ENCODE data around the gene ATL2.
A peak's percentile ranks its signal among the peaks of the same experiment; 100 is the strongest.
"Not testable (repeated sequence)": the region's sequence is repeated elsewhere in the genome, so short reads cannot be mapped to it uniquely, and the experiment has no call there.

The ATL2 gene

GRCh38 chr2:38377050-38377828, at the start of gene ATL2:
Gene ATL2, minus strand, starts transcription at chr2:38377273. Its CDS starts 13 bp downstream, at chr2:38377260.
- peak; percentile 56 to 96 (median 90) for DNase-seq

DNA sequence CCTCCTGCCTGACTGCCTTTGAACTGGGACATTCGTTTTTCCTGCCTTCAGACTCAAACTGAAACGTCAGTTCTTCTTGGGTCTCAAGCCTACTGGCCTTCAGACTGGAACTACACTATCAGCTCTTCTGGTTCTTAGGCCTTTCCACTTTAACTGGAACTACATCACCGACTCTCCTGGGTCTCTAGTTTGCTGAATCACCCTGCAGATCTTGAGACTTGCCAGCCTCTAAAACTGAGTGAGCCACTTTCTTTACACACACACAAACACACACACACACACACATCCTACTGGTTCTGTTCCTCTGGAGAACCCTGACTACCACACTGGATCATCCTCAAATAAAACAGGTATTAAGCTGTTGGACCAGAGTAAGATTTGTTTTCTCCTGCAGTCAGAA, 46.7 kb upstream of the ATL2 start:
- no peak for DNase-seq

DNA sequence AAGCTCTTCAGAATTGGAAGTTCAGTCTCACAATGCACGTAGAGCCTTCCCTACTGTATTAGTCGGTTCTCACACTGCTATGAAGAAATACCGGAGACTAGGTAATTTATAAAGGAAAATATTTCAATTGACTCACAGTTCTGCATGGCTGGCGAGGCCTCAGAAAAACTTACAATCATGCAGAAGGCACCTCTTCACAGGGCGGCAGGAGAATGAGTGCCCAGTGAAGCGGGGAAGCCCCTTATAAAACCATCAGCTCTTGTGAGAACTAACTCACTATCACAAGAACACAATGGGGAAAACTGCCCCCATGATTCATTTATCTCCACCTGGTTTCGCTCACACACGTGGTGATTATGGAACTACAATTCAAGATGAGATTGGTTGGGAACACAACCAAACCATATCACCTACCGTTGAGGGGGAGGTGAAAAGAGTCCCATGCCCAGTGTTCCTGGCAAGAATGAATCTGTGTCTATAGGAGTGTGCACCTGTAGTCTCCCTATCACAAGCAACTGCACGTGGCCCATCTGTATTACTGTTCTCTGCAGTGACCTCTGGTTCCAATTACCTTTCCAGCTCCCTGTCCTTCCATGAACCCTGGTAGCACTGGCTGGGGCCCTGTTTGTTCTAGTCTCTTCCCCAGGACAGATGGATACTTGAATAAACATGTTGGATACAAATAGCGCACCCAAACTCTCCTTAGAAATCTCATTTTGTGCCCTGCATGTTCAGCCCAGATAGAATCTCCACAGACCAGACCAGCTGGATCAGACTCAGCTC, 44.4 kb upstream of the ATL2 start:
- DNase-seq = no peak

DNA sequence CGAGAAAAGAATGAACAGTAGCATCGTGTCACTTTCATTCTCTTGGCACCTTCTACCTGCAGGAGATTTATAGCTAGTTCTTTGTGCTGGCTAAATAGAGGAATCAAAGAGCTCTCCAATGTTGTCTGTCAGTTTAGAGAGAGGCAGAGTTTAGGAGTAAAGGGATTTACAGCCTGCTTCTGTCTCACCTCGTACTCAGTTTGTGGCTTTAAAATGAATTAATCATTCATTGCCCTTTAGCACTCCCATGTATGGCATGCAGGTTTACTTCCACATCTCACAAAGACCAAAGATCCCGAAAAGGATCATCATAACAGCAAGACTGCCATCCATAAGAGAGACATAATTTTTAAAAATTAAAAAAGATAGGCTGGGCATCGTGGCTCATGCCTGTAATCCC, 42.4 kb upstream of the ATL2 start:
- no peak for DNase-seq

GRCh38 chr2:38418735-38419134, 41.7 kb upstream of the ATL2 start:
- DNase-seq = no peak

- DNase-seq = no peak
Measured at GRCh38 chr2:38417745-38418689, 40.9 kb upstream of the ATL2 start.

DNA sequence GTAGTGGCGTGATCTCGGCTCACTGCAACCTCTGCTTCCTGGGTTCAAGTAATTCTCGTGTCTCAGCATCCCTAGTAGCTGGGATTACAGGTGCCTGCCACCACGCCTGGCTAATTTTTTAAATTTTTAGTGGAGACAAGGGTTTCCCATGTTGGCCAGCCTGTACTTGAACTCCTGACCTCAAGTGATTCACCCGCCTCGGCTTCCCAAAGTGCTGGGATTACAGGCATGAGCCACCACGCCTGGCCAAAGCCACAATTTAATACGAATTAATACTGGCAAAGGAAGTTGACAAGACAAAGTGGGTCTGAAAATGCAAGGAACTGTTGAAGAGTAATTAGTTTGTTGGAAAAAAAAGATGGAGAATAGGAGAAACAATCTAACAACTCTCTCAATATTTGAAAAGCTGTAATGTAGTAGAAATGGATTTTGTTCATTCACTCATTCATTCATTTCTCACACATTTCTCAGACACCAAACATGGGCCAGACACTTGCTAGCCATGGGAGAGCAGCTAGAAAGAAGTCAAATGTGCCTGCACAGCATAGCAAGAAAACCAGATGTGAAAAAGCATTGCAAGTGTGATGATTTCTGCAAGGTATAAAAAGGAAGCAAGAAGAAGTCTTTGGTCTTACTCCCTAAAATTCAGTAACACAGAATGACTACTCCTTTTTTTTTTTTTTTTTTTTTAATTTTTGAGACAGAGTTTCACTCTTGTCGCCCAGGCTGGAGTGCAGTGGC, 39.4 kb upstream of the ATL2 start:
- no peak for DNase-seq

DNA sequence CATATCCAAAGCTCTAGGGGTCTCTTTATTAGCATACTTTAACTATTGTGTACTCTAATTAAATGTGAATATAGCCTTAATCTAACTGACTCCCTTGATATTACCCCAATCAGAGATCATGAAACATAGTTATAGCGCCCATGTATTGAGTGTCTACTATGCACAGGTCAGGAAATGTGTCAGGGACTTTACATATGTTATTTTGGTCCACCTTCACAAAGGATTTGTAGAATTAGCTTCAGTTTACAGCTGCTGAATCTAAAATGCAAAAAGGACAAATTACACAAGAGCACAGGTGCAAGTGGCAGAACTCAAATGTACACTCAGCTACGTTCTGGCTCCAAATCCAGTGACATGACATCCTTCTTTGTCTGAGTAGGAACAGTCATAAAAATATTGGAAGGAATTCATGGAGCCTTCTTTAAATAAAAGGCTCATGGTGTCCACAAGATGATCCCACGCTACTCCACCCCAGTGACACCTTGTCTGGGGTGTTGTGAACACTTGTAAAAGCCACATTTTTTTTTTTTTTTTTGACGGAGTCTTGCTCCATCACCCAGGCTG, 38.7 kb upstream of the ATL2 start:
- DNase-seq = no peak

DNA sequence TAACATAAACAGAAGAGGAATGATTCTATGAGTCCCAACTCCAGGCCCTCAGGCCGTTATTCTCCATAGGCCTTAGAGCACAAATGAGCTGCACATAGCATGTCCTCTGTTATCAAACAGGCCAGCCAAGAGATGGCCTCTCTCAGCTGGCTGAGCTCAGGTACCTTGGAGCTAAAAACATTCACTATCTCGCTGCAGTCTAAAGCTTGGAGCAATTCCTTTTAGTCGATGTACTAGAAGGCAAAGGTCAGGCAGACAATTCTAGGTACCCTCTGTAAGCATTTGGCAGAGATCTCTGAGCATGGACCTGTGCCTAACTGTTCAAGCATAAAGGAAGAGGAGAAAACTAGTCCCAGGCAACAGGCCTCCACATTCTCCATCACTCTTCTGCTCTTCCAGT, 38.0 kb upstream of the ATL2 start:
- no peak for DNase-seq

DNA sequence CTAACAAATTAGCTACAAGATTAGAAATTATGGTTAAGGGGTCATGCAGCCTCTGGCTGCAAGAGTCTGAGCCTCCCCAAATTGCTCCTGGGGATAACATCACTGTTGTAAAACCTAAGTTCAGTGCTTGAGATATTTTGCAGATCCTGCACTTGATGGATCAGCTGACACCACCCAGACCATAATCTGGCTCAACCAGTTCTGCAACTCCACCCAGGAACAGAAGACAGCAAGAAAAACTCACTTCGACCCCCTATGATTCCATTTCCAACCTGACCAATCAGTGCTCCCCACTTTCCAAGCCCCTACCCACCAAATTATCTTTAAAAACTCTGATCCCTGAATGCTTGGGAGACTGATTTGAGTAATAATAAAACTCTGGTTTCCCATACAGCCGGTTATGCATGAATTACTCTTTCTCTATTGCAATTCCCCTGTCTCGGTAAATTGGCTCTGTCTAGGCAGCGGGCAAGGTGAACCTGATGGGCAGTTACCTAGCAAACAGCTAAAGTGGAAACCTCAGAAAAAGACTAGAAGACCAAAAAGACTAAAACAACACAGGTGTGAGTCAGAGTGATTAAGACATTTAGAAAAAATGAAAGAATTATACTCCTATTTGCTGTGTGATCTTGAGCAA, 35.3 kb upstream of the ATL2 start:
- DNase-seq = not testable (repeated sequence)

GRCh38 chr2:38409156-38410102, 32.4 kb upstream of the ATL2 start:
- peak in 14 of 51 donors; percentile 1 to 55 (median 8) for DNase-seq

DNA sequence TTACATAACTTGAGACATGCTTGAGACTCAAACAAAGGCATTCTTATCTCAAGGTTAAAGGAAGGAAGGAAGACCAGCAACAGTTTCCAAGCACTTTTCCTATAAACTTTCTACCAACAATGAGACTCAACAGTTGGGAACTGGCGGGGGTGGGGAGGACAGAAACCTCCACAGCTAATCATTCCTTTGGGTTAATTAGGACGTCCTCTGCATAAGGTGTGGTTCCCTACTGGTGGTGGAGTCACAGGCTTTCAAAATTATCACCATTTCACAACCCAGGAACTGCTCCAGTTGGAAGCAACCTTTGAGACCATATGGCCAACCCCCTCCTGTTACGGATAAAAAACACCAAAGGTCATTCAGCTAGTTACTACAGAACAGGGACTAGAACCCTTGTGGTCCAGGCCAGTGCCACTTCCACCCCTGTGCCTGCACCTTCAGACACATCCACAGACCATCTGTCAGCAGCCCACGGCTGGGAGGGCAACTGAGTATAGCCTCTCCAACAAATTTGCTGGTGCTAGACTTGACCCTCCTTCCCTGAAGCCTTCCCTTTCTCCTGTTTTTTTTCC, 30.1 kb upstream of the ATL2 start:
- no peak for DNase-seq

DNA sequence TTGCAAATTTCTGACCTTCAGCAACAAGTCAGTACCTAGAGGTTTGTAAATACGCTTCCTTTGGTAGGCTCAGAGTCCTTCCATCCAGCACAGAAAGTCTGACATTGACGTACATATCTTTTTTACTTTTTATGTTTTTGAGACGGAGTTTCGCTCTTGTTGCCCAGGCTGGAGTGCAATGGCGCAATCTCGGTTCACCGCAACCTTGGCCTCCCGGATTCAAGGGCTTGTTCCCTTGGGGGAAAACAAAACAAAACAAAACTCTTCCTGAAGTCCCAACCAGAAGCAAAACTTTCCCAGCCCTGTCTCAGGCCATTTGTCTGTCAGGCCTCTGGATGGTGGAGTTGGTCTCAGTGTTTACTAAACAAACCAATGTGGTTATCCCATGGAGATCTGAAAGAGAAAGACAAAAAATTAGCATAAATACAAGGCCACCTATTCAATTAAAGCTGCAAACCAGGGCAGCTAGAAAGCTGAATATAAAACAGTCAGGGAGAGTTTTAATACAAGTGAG, 29.6 kb upstream of the ATL2 start:
- DNase-seq = peak in 10 of 51 donors; percentile 1 to 17 (median 8)

- no peak for DNase-seq
Measured at GRCh38 chr2:38405917-38406596, 29.0 kb upstream of the ATL2 start.

DNA sequence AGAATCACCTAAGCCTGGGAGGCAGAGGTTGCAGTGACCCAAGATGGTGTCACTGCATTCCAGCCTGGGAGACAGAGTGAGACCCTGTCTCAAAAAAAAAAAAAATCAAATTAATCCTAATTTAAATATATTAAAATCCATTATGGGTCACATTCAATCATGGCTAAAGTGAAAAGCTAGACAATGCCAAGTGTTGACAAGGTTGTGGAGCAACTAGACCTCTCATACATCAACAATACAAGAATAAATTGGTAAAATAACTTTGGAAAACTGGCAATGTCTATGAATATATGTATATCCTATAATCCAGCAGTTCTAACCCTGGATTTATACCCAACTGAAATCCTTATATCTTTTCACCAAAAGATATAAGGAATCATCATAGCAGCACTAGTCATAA, 23.4 kb upstream of the ATL2 start:
- DNase-seq = no peak

- no peak for DNase-seq
Measured at GRCh38 chr2:38398739-38399138, 21.7 kb upstream of the ATL2 start.

GRCh38 chr2:38394903-38395341, 17.8 kb upstream of the ATL2 start:
- DNase-seq = no peak

DNA sequence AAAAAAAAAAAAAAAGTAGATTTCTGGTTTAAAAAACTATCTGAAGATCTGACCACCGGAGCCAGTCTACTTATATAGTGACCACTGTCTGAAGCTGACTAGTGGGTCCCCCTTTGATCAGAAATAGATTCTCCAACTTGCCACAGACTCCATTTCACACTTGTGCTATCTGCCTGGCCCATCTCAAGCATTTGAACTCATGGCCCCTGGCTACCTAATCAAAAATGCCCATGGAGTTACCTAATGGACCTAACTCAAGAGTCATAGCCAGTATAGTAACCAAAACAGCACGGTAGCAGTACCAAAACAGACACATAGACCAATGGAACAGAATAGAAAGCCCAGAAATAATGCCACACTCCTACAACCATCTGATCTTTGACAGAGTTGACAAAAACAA, 17.0 kb upstream of the ATL2 start:
- no peak for DNase-seq
